Liver (tissue), 9 donors: Measurements from ENCODE around the gene COL23A1. TPM values are rescaled to one million over a fixed set of nuclear protein-coding genes. Genes with fewer than 3 reads are reported as not detected.

ENCODE experiments used
- DNase-seq: peaks from one replicate; pipeline ENCODE4 v3.0.0-alpha.2; 2017; ENCODE audit warnings: low spot score
- H3K27ac ChIP-seq, 2 donors: one replicate each; pipeline ENCODE4 v1.7.0; 2013; ENCODE audit warnings: inconsistent platforms in 2 of 2, low read length in 2 of 2, control low read depth in 1 of 2, low read depth in 1 of 2, mild to moderate bottlenecking in 1 of 2
- H3K27me3 ChIP-seq, 4 donors: one replicate each; pipeline versions ENCODE4 v1.6.1 to v1.7.0; 2013; ENCODE audit warnings: low read length in 3 of 4, inconsistent platforms in 1 of 4, mild to moderate bottlenecking in 1 of 4, moderate library complexity in 1 of 4; ENCODE audit not compliant: control insufficient read depth in 4 of 4, insufficient read depth in 4 of 4
- H3K36me3 ChIP-seq, 4 donors: one replicate each; pipeline versions ENCODE4 v1.6.1 to v1.7.0; 2013; ENCODE audit warnings: low read length in 3 of 4, mild to moderate bottlenecking in 3 of 4, low read depth in 1 of 4, moderate library complexity in 1 of 4; ENCODE audit not compliant: control insufficient read depth in 4 of 4, insufficient read depth in 3 of 4
- H3K4me1 ChIP-seq, 4 donors: one replicate each; pipeline versions ENCODE4 v1.6.1 to v1.7.0; 2013; ENCODE audit warnings: low read length in 3 of 4, mild to moderate bottlenecking in 3 of 4, moderate library complexity in 1 of 4; ENCODE audit not compliant: control insufficient read depth in 4 of 4, insufficient read depth in 4 of 4
- H3K4me3 ChIP-seq, 3 donors: one replicate each; pipeline versions ENCODE4 v1.6.1 to v1.7.0; 2013; ENCODE audit warnings: low read length in 3 of 3, control low read depth in 1 of 3, low read depth in 1 of 3, mild to moderate bottlenecking in 1 of 3
- H3K9ac ChIP-seq, 2 donors: one replicate each; pipeline ENCODE4 v1.7.0; 2013; ENCODE audit warnings: low read length in 2 of 2, mild to moderate bottlenecking in 2 of 2, moderate library complexity in 2 of 2, control low read depth in 1 of 2, low read depth in 1 of 2
- H3K9me3 ChIP-seq, 4 donors: one replicate each; pipeline versions ENCODE4 v1.6.1 to v1.7.0; 2013; ENCODE audit warnings: low read length in 3 of 4; ENCODE audit not compliant: control insufficient read depth in 4 of 4
- ATF3 ChIP-seq: IDR thresholded peaks from 2 replicates; pipeline ENCODE4 v1.6.1; 2016; ENCODE audit warnings: antibody characterized with exemption
- EGR1 ChIP-seq, 2 donors: IDR thresholded peaks; 2 replicates each; pipeline ENCODE4 v1.6.1; 2016 to 2018; ENCODE audit warnings: antibody characterized with exemption in 2 of 2, low read depth in 2 of 2
- FOXA1 ChIP-seq: IDR thresholded peaks from 2 replicates; pipeline ENCODE4 v1.6.1; 2016; ENCODE audit warnings: antibody characterized with exemption
- FOXA2 ChIP-seq: IDR thresholded peaks from 2 replicates; pipeline ENCODE4 v1.6.1; 2016; ENCODE audit warnings: antibody characterized with exemption
- GABPA ChIP-seq, 2 donors: IDR thresholded peaks in 1 of 2; conservative IDR thresholded peaks in 1 of 2; 2 replicates each; pipeline ENCODE4 v1.6.1; 2016; ENCODE audit warnings: antibody characterized with exemption in 2 of 2, mild to moderate bottlenecking in 1 of 2, moderate library complexity in 1 of 2
- HNF4A ChIP-seq, 2 donors: conservative IDR thresholded peaks; 2 replicates each; pipeline ENCODE4 v1.6.1; 2016; ENCODE audit warnings: antibody characterized with exemption in 2 of 2, mild to moderate bottlenecking in 2 of 2
- HNF4G ChIP-seq: IDR thresholded peaks from 2 replicates; pipeline ENCODE4 v1.6.1; 2016; ENCODE audit warnings: antibody characterized with exemption
- JUND ChIP-seq, 2 donors: IDR thresholded peaks; 2 replicates each; pipeline ENCODE4 v1.6.1; 2016; ENCODE audit warnings: antibody characterized with exemption in 2 of 2
- MAX ChIP-seq: IDR thresholded peaks from 2 replicates; pipeline ENCODE4 v1.6.1; 2016; ENCODE audit warnings: antibody characterized with exemption
- NR2F2 ChIP-seq: IDR thresholded peaks from 2 replicates; pipeline ENCODE4 v1.6.1; 2016; ENCODE audit warnings: antibody characterized with exemption
- RAD21 ChIP-seq, 2 donors: IDR thresholded peaks; 2 replicates each; pipeline ENCODE4 v1.6.1; 2016; ENCODE audit warnings: antibody characterized with exemption in 2 of 2, mild to moderate bottlenecking in 2 of 2
- REST ChIP-seq: IDR thresholded peaks from 2 replicates; pipeline ENCODE4 v1.6.1; 2016; ENCODE audit warnings: antibody characterized with exemption, mild to moderate bottlenecking
- RXRA ChIP-seq, 2 donors: IDR thresholded peaks; 2 replicates each; pipeline ENCODE4 v1.6.1; 2017 to 2018; ENCODE audit warnings: antibody characterized with exemption in 2 of 2, mild to moderate bottlenecking in 1 of 2
- SP1 ChIP-seq: IDR thresholded peaks from 2 replicates; pipeline ENCODE4 v1.6.1; 2018; ENCODE audit warnings: antibody characterized with exemption, mild to moderate bottlenecking
- TAF1 ChIP-seq: conservative IDR thresholded peaks from 2 replicates; pipeline ENCODE4 v1.6.1; 2016; ENCODE audit warnings: antibody characterized with exemption, mild to moderate bottlenecking
- YY1 ChIP-seq: IDR thresholded peaks from 2 replicates; pipeline ENCODE4 v1.6.1; 2016; ENCODE audit warnings: antibody characterized with exemption, mild to moderate bottlenecking
- ZBTB33 ChIP-seq: IDR thresholded peaks from 2 replicates; pipeline ENCODE4 v1.6.1; 2016; ENCODE audit warnings: antibody characterized with exemption
- WGBS: extraction: QIAGEN DNeasy Blood & Tissue Kit; methylation state at CpG from one replicate; pipeline ENCODE4 v1.1.7; 2013; 5-methylcytosine and 5-hydroxymethylcytosine counted together
- polyA plus RNA-seq, 2 donors: library from polyadenylated mRNA; stranded (reverse) in 1 of 2; unstranded in 1 of 2; fragments of 200-250 nt in 1 of 2; fragments of >200 nt in 1 of 2; fragmentation: Nextera tagmentation in 1 of 2; extraction: Ambion mirVana in 1 of 2; gene quantifications; one replicate each; pipeline versions ENCODE4 v1.2.1 to v1.2.3, GENCODE V29; 2013 to 2015
- total RNA-seq, 2 donors: library from RNA; depleted of rRNA; stranded (reverse); fragments of >200 nt; gene quantifications; one replicate each; pipeline ENCODE4 v1.2.3, GENCODE V29; 2014
- TF ChIP-seq, protein P1 (sequence below): fragments of 150-350 bp; IDR thresholded peaks from 2 replicates; pipeline ENCODE4 v1.5.1; 2017; ENCODE audit warnings: improper control_type of control experiment, low read depth, low read length; ENCODE audit not compliant: missing input control
- donor health status: healthy.
- donor health status: healthy.
- donor health status: healthy.
- donor health status: healthy.
- donor health status: healthy.

The COL23A1 gene
- total and polyA plus RNA-seq, 4 donors = 0.08 to 1.4 (median 0.27) TPM

GRCh38 chr5:178380541-178381074 lies 209.6 kb downstream of the COL23A1 start:
- WGBS = 91% methylated on average over 16 of the region's 16 CpGs
- Histone ChIP-seq H3K27ac (no peak overlapping the region), H3K4me3 (no peak overlapping the region), H3K9me3 (no peaks in the 10 kb centered on the region), H3K4me1 (no peaks in the 10 kb centered on the region), H3K9ac (no peak overlapping the region), H3K36me3 (no peaks in the 10 kb centered on the region), H3K27me3 (no peaks in the 10 kb centered on the region)
- no peak for DNase-seq
- TF ChIP-seq RAD21 (IDR thresholded peaks at IDR 0.05) (no peak), MAX (no peak), RXRA (IDR thresholded peaks at IDR 0.05) (no peak), JUND (IDR thresholded peaks at IDR 0.05) (no peak), HNF4G (no peak), EGR1 (IDR thresholded peaks at IDR 0.05; ENCODE audit: low read depth in 2 of 2) (no peak), HNF4A (conservative IDR thresholded peaks at IDR 0.05) (no peak), FOXA2 (no peak), SP1 (no peak), TAF1 (no peak), NR2F2 (no peak), GABPA (IDR thresholded peaks at IDR 0.05 in 1 of 2, conservative IDR thresholded peaks at IDR 0.05 in 1 of 2) (no peak), ZBTB33 (no peak), FOXA1 (no peak), ATF3 (no peak), YY1 (no peak), REST (no peak)
- TF ChIP-seq, protein P1, sequence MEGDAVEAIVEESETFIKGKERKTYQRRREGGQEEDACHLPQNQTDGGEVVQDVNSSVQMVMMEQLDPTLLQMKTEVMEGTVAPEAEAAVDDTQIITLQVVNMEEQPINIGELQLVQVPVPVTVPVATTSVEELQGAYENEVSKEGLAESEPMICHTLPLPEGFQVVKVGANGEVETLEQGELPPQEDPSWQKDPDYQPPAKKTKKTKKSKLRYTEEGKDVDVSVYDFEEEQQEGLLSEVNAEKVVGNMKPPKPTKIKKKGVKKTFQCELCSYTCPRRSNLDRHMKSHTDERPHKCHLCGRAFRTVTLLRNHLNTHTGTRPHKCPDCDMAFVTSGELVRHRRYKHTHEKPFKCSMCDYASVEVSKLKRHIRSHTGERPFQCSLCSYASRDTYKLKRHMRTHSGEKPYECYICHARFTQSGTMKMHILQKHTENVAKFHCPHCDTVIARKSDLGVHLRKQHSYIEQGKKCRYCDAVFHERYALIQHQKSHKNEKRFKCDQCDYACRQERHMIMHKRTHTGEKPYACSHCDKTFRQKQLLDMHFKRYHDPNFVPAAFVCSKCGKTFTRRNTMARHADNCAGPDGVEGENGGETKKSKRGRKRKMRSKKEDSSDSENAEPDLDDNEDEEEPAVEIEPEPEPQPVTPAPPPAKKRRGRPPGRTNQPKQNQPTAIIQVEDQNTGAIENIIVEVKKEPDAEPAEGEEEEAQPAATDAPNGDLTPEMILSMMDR = no peak
